Fibroblast of lung (primary cell): ENCODE data around the gene LENG1. TPM values are rescaled to one million over a fixed set of nuclear protein-coding genes. Genes with fewer than 3 reads are reported as not detected.

Source experiments
- DNase-seq, 2 donors: peaks; one replicate each; pipeline versions ENCODE4 v3.0.0 to v3.0.0-alpha.2; 2010; ENCODE audit warnings: low read depth in 2 of 2
- H2AFZ ChIP-seq: 2 replicates; pipeline ENCODE4 v1.5.1; 2012; ENCODE audit warnings: low read length, control low read depth, inconsistent platforms
- H3K27ac ChIP-seq: 2 replicates; pipeline ENCODE4 v1.5.1; 2011; ENCODE audit warnings: low read length, control low read depth; ENCODE audit not compliant: insufficient read depth
- H3K27me3 ChIP-seq: 2 replicates; pipeline ENCODE4 v1.5.1; 2011; ENCODE audit warnings: mild to moderate bottlenecking, low read length; ENCODE audit not compliant: control insufficient read depth, insufficient read depth
- H3K36me3 ChIP-seq: 2 replicates; pipeline ENCODE4 v1.5.1; 2011; ENCODE audit warnings: low read length; ENCODE audit not compliant: control insufficient read depth, insufficient read depth
- H3K4me1 ChIP-seq: 2 replicates; pipeline ENCODE4 v1.5.1; 2011; ENCODE audit warnings: low read length; ENCODE audit not compliant: control insufficient read depth, insufficient read depth; ENCODE audit errors: extremely low read depth
- H3K4me2 ChIP-seq: 2 replicates; pipeline ENCODE4 v1.5.1; 2011; ENCODE audit warnings: low read length, control low read depth; ENCODE audit not compliant: insufficient read depth; ENCODE audit errors: extremely low read depth
- H3K4me3 ChIP-seq, 4 experiments: fragments of 200-600 bp in 1 of 4; sonication (generic) in 1 of 4; replicated peaks in 1 of 4; 2 replicates each; pipeline ENCODE4 v1.5.1; 2011 to 2016; ENCODE audit warnings: low read length in 4 of 4, low read depth in 3 of 4, mild to moderate bottlenecking in 3 of 4, control low read depth in 2 of 4, inconsistent platforms in 1 of 4, mixed read lengths in 1 of 4; ENCODE audit not compliant: insufficient read depth in 1 of 4; ENCODE audit errors: control extremely low read depth in 1 of 4
- H3K79me2 ChIP-seq: 2 replicates; pipeline ENCODE4 v1.5.1; 2012; ENCODE audit warnings: mild to moderate bottlenecking, low read length, inconsistent platforms; ENCODE audit not compliant: control insufficient read depth, insufficient read depth
- H3K9ac ChIP-seq: 2 replicates; pipeline ENCODE4 v1.5.1; 2011; ENCODE audit warnings: mild to moderate bottlenecking, low read length, control low read depth; ENCODE audit not compliant: insufficient read depth
- H3K9me3 ChIP-seq: 2 replicates; pipeline ENCODE4 v1.5.1; 2012; ENCODE audit warnings: low read depth, low read length; ENCODE audit not compliant: control insufficient read depth, insufficient read depth
- H4K20me1 ChIP-seq: 2 replicates; pipeline ENCODE4 v1.5.1; 2011; ENCODE audit warnings: low read length; ENCODE audit not compliant: control insufficient read depth, insufficient read depth; ENCODE audit errors: extremely low read depth
- EZH2 ChIP-seq: IDR thresholded peaks from 2 replicates; pipeline ENCODE4 v1.5.1; 2012; ENCODE audit warnings: low read length, control low read depth, mild to moderate bottlenecking; ENCODE audit errors: missing control alignments
- polyA plus RNA-seq, 2 donors: library from polyadenylated mRNA; depleted of rRNA in 1 of 2; stranded (reverse) in 1 of 2; unstranded in 1 of 2; fragments of >200 nt; gene quantifications; 2 replicates each; pipeline ENCODE4 v1.2.1, GENCODE V29; 2011 to 2012; ENCODE audit warnings: missing spikeins in 1 of 2
- total RNA-seq: library from RNA; depleted of rRNA; stranded (reverse); fragments of >200 nt; gene quantifications from 2 replicates; pipeline ENCODE4 v1.2.1, GENCODE V29; 2014
- TF ChIP-seq, protein P1 (sequence below), 2 donors: IDR thresholded peaks in 1 of 2; conservative IDR thresholded peaks in 1 of 2; 1 replicate in 1 of 2; 2 replicates in 1 of 2; pipeline ENCODE4 v1.5.1; 2011 to 2012; ENCODE audit warnings: low read length in 2 of 2, control low read depth in 1 of 2, inconsistent platforms in 1 of 2, low read depth in 1 of 2, mild to moderate bottlenecking in 1 of 2

Gene LENG1
- total and polyA plus RNA-seq, 2 donors (not counting 1 experiment from before 2014, with no cell fraction given): 3.2 to 7.3 TPM

DNA sequence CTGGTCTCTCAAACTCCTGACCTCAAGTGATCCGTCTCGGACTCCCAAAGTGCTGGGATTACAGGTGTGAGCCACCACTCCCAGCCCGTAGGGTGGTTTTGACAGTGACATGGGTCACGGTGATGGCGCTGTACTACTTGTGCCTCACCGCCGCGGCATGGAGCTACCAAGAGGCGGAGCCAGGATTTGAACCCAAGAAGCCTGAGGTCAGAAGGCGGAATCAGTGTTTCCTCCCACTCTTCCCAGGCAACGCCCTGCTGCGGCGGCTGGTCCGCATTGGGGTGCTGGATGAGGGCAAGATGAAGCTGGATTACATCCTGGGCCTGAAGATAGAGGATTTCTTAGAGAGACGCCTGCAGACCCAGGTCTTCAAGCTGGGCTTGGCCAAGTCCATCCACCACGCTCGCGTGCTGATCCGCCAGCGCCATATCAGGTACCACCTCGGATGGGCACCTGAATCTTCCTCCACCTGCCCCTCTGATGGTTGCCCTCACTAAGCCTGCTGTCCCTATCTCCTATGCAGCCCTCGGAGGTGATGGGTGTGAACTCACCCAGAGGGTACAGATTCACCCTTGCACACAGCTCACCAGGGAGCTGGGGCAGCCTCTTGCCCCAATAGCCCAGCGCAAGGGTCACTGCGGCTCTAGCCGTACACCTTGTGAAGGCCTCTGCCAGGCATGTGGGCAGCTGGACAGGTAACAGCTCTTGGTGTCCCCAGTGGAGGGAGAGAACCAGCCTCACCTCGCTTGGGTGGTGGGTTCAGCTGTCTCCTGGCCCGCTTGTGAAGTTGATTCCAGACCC, 46.7 kb upstream of the LENG1 start:
- no peaks in the 10 kb centered on the region for H3K27me3 ChIP-seq
- H3K4me2 ChIP-seq: no peak overlapping the region
- peaks cover 76% of the 10 kb centered on the region for H3K79me2 ChIP-seq
- TF ChIP-seq EZH2: no peak
- TF ChIP-seq, protein P1, sequence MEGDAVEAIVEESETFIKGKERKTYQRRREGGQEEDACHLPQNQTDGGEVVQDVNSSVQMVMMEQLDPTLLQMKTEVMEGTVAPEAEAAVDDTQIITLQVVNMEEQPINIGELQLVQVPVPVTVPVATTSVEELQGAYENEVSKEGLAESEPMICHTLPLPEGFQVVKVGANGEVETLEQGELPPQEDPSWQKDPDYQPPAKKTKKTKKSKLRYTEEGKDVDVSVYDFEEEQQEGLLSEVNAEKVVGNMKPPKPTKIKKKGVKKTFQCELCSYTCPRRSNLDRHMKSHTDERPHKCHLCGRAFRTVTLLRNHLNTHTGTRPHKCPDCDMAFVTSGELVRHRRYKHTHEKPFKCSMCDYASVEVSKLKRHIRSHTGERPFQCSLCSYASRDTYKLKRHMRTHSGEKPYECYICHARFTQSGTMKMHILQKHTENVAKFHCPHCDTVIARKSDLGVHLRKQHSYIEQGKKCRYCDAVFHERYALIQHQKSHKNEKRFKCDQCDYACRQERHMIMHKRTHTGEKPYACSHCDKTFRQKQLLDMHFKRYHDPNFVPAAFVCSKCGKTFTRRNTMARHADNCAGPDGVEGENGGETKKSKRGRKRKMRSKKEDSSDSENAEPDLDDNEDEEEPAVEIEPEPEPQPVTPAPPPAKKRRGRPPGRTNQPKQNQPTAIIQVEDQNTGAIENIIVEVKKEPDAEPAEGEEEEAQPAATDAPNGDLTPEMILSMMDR (conservative IDR thresholded peaks at IDR 0.05 in 1 of 2, IDR thresholded peaks at IDR 0.05 in 1 of 2; ENCODE audit: low read depth in 1 of 2, low read length in 2 of 2): no peak
- H4K20me1 ChIP-seq: peaks cover 5% of the 10 kb centered on the region
- H3K27ac ChIP-seq: no peak overlapping the region
- peaks cover 34% of the 10 kb centered on the region for H3K36me3 ChIP-seq
- no peak overlapping the region for H3K4me3 ChIP-seq
- no peak for DNase-seq
- no peak overlapping the region for H2AFZ ChIP-seq
- no peaks in the 10 kb centered on the region for H3K9me3 ChIP-seq
- H3K4me1 ChIP-seq: peaks cover 38% of the 10 kb centered on the region
- H3K9ac ChIP-seq: no peak overlapping the region

DNA sequence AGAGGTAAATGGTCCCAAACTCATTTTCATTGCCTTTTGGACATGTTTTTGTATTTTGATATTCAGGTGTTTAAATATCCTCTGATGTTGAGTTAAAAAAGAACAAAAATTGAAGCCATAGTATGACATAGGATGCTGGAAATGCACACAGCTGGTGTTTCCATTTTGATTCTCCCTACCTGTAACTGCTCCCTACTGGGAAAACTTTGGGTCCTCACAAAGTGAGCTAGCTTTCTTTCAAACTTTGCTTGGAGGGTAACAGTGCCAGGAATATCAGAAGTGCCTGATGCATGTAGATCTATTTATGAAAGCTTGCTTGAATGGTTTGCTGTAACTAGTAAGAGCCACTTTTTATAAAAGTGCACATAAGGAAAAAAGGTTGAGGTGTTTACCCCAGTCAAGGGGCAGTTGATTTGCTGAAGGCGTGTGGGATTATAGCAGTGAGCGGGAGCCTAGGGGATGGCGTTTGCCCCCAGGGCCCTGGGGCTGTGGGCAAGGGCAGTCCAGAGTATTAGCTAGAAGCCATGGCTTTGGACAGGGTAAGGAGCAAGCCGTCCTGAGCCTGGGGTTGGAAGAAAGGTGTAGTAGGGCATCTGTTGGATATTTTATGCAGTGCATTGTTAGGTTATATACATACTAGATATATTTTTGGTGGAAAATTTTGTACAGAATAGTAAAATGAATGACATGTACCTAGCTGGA, 45.4 kb upstream of the LENG1 start:
- Histone ChIP-seq H3K4me1 (peaks cover 34% of the 10 kb centered on the region), H3K36me3 (peaks cover 34% of the 10 kb centered on the region), H3K9me3 (no peaks in the 10 kb centered on the region), H2AFZ (no peak overlapping the region), H3K4me2 (peak overlapping the region; percentile 40), H3K27me3 (no peaks in the 10 kb centered on the region), H3K4me3 (peak overlapping the region in 1 of 4 experiments; percentile 21), H3K27ac (no peak overlapping the region), H3K9ac (no peak overlapping the region), H4K20me1 (peaks cover 5% of the 10 kb centered on the region), H3K79me2 (peaks cover 79% of the 10 kb centered on the region)
- no peak for TF ChIP-seq EZH2
- TF ChIP-seq, protein P1 (conservative IDR thresholded peaks at IDR 0.05 in 1 of 2, IDR thresholded peaks at IDR 0.05 in 1 of 2; ENCODE audit: low read depth in 1 of 2, low read length in 2 of 2): no peak
- DNase-seq: no peak

DNA sequence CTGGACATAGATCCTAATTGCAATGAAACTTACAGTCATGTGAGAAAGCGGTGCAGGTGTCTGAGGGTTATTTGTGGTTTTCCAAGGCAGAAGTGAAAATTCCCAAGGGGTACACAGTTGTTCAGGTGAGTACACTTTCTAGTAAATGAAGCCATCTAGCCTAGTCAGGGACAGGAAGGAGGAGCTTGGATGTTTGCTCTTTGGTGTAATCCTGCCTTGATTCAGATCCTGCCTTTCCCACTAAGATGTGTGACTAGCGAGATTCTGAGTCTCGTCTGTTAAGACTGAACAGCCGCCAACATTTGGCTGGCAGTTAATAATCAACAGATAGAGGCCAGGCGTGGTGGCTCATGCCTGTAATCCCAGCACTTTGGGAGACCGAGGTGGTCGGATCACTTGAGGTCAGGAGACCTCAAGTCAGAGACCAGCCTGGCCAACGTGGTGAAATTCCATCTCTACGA, 43.7 kb upstream of the LENG1 start:
- peak overlapping the region; percentile 91 for H3K4me2 ChIP-seq
- peaks cover 5% of the 10 kb centered on the region for H4K20me1 ChIP-seq
- H3K79me2 ChIP-seq: peaks cover 72% of the 10 kb centered on the region
- H3K27me3 ChIP-seq: no peaks in the 10 kb centered on the region
- peaks cover 34% of the 10 kb centered on the region for H3K36me3 ChIP-seq
- H3K4me3 ChIP-seq: peak overlapping the region; percentile 70 to 92 (median 92)
- H3K4me1 ChIP-seq: peaks cover 18% of the 10 kb centered on the region
- no peak for TF ChIP-seq EZH2
- TF ChIP-seq, protein P1 (conservative IDR thresholded peaks at IDR 0.05 in 1 of 2, IDR thresholded peaks at IDR 0.05 in 1 of 2; ENCODE audit: low read depth in 1 of 2, low read length in 2 of 2): no peak
- peak overlapping the region; percentile 97 for H3K27ac ChIP-seq
- no peak overlapping the region for H2AFZ ChIP-seq
- peak; percentile 9 to 21 for DNase-seq
- peak overlapping the region; percentile 20 for H3K9ac ChIP-seq
- no peaks in the 10 kb centered on the region for H3K9me3 ChIP-seq
